ENCODE measurements around the gene USP40. TPM values are rescaled to one million over a fixed set of nuclear protein-coding genes. Genes with fewer than 3 reads are reported as not detected.

Gene USP40
- total RNA-seq, 1 experiment from 2014 or later = 34.9 TPM

- intact Hi-C loops (cut with micrococcal nuclease) = loop anchor here (10.0 kb wide), 2 partner anchors 163 to 843 kb away; no protein-coding TSS in a partner anchor
- DNase-seq (ENCODE audit: low read depth, low spot score) (no peak), ATAC-seq (peak; percentile 52)
- no peak overlapping the region for H3K4me2 ChIP-seq (ENCODE audit: low read length)
- H2AFZ ChIP-seq (ENCODE audit: low read depth, low read length, poor library complexity, severe bottlenecking) = no peak overlapping the region
- no peak overlapping the region for H3K9ac ChIP-seq (ENCODE audit: low read length)
- ChIA-PET CTCF (no interaction called here), POLR2A (no interaction called here), RAD21 (ENCODE audit: low non-redundant PET in 1 of 2, low total read pairs in 2 of 2, uncharacterized antibody in 2 of 2, unreplicated experiment in 2 of 2) (no interaction called here)
- H3K27me3 ChIP-seq (ENCODE audit: insufficient read depth, low read length) = no peaks in the 10 kb centered on the region
- 0 out of 2 replicates have a peak, but pooled peaks cover 6% of the 10 kb centered on the region for H4K20me1 ChIP-seq (ENCODE audit: insufficient read depth)
- H3K9me3 ChIP-seq (ENCODE audit: control insufficient read depth in 1 of 2, insufficient read depth in 1 of 2, low read depth in 1 of 2, low read length in 2 of 2) = no peaks in the 10 kb centered on the region
- BruUV-seq (replicated peaks) = no TSS peak
- peaks cover 22 to 53% of the 10 kb centered on the region in 2 experiments for H3K36me3 ChIP-seq (ENCODE audit: control insufficient read depth in 1 of 2, insufficient read depth in 2 of 2, low read length in 2 of 2)
- H3K27ac ChIP-seq (ENCODE audit: low read depth, low read length) = no peak overlapping the region
- no peaks in the 10 kb centered on the region for H3K4me1 ChIP-seq (ENCODE audit: control insufficient read depth in 1 of 2, insufficient read depth in 2 of 2, low read length in 2 of 2)
- peaks cover 16% of the 10 kb centered on the region; the same call in 1 of the 2 replicates for H3K79me2 ChIP-seq (ENCODE audit: insufficient read depth, low read length)
- H3K9me2 ChIP-seq (ENCODE audit: insufficient read depth) = no peaks in the 10 kb centered on the region
- no peak for TF ChIP-seq ATF3 (IDR thresholded peaks at IDR 0.05)
- no peak for TF ChIP-seq MAX (IDR thresholded peaks at IDR 0.05)
- no peak for TF ChIP-seq TCF7L2 (IDR thresholded peaks at IDR 0.05; ENCODE audit: borderline replicate concordance, extremely low read depth, insufficient read depth, insufficient read length)
- peak; percentile 17; the same call in 1 of the 2 replicates for TF ChIP-seq RAD21 (IDR thresholded peaks at IDR 0.05; ENCODE audit: low read depth)
- TF ChIP-seq CTCF (IDR thresholded peaks at IDR 0.05 in 2 of 3, conservative IDR thresholded peaks at IDR 0.05 in 1 of 3; ENCODE audit: borderline replicate concordance in 1 of 3, insufficient read depth in 1 of 3, low read depth in 2 of 3, low read length in 2 of 3) = peak; percentile 6 to 47 (median 43); a peak in 4 of 6 replicates
- TF ChIP-seq FOSL1 (IDR thresholded peaks at IDR 0.05; ENCODE audit: low read depth) = no peak
- H3K4me3 ChIP-seq (replicated peaks in 1 of 2; ENCODE audit: low read depth in 1 of 2, low read length in 2 of 2) = no peak overlapping the region
These were observed 118.4 kb downstream of the USP40 start for GRCh38 chr2:233448220-233448559.

Measured in HCT116 (cell line).